Amniotic epithelial cell (primary cell): Measurements from ENCODE around the gene HDGFL2.
"Not testable (repeated sequence)": the region's sequence is repeated elsewhere in the genome, so short reads cannot be mapped to it uniquely, and the experiment has no call there.

ENCODE experiments used
- DNase-seq: peaks from one replicate; pipeline ENCODE4 v3.0.0-alpha.2; 2010; ENCODE audit warnings: low read depth

Gene HDGFL2

DNA sequence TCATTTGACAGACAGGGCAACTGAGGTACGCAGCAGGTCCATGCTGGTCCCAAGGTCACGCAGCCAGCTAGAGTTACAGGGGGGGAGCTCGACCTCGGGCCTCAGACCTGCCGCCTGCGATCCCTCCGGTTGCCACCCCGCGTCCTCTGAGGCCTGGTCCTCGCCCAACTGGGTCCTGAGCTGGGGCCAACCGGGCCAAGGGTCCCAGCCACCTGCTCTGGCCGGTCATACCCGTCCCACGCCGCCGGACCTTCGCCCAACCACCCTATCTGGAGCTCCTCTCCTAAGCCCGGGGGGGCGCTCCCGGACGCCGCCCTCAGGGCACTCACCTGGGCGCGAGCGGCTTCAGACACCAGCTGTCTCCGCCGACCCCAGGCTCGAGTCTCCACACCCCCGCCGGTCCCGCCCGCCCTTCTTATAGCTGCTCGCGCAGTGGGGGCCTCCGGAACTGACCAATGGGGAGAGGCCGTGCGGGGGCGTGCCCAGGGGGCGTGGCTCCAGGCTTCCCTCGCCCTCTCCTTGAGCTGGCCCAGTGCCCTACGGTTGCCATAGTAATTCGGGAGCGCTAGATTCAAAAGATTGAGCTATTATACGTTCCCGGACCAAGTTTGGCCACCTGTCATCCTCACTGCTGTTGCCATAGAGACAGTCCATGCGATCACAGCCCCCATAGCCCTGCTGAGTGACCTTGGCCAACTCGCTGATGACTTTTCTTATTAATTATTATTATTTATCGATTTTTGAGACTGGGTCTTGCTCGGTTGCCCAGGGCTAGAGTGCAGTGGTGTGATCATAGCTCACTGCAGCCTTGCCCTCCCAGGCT, 63.0 kb downstream of the HDGFL2 start, which contains the start of gene PLIN5:
TSS of gene PLIN5 (minus strand) at position 389 of the 823 bp plus-strand sequence. CDS start 1,150 bp downstream, outside the sequence.
- DNase-seq, result peak; percentile 36

DNA sequence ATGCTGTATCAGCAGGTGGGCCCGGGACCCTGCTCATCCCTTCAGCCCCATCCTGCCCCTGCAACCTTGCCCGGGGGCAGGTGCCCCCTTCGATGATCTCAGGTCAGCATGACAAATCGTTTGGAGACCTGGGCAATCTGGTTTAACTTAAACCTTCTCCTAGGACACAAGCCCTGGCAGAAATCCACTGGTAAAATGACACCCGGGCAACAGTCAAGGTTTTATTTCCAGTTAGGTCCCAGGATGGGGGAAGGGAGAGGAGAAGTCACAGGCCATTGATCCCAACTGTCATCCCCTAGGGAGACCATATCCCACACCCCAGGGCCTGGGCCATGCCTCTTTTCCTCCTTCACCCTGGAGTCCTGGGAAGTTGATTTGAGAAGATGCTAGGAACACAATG, 64.7 kb downstream of the HDGFL2 start:
- no peak for DNase-seq

DNA sequence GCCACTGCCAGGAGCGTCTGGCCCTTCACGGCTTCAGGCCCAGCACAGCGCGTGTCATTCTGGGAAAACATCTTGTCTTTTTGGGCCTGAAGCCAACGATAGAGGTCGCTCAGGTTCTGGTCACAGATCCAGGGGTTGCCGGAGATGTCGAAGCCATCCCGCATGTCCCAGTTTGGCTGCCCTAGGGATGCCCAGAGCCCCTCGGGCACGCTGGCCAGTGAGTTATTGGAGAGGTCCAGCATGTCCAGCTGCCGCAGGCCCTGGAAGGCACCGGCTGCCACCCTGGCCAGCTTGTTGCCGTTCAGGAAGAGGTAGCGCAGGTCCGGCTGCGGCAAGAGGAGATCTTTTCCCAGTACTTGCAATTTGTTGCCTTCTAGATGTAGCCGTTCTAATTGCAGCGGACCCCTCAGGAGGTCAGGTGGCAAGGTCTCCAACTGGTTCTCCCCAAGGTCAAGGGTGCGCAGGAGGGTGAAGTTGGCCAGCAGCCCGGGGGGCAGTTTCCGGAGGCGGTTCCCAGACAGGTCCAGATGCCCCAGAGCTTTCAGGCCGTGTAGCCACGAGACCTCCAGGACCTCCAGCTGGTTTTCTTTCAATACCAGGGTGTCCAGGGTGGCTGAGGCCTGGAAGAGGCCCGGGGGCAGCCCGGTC, 66.0 kb downstream of the HDGFL2 start:
- DNase-seq, result no peak

DNA sequence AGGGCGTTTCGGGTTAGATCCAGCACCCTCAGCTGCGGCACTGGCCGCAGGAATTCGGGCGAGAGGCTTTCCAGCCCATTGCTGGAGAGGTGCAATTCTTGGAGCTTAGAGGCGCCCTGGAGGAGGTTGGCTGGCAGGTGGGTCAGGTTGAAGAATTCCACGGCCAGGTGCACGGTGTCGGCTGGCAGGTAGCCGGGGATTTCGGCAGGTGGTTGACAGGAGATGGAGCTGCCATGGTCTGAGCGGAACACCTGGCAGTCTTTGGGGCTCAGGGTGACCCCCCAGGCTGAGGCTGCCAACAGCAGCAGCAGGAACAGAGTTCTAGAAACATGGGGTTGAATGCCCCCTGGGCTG, 66.5 kb downstream of the HDGFL2 start:
- no peak for DNase-seq

DNA sequence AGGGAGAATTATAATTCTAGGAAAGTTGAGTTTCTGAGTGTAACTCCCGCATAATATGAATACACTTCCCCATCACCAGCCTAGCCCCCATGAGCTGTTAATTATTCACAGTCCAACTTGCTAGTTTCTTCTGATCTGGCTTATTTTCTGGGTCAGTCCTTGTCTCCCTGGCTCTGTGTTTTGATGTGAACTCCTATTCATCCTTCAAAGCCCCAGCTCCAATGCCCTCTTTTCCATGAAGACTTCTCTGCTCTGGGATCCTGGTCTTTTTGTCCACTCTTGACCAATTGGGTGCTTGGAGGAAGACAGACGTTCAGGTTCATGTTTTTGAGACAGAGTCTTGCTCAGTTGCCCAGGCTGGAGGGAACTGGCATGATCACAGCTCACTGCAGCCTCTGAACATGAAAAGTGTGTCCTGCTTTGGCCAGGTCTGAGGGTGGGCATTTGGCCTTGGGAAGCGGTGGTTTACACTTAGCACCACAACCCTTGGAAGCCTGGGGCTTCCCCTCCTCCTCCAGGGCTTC, 67.1 kb downstream of the HDGFL2 start:
- DNase-seq, result no peak

DNA sequence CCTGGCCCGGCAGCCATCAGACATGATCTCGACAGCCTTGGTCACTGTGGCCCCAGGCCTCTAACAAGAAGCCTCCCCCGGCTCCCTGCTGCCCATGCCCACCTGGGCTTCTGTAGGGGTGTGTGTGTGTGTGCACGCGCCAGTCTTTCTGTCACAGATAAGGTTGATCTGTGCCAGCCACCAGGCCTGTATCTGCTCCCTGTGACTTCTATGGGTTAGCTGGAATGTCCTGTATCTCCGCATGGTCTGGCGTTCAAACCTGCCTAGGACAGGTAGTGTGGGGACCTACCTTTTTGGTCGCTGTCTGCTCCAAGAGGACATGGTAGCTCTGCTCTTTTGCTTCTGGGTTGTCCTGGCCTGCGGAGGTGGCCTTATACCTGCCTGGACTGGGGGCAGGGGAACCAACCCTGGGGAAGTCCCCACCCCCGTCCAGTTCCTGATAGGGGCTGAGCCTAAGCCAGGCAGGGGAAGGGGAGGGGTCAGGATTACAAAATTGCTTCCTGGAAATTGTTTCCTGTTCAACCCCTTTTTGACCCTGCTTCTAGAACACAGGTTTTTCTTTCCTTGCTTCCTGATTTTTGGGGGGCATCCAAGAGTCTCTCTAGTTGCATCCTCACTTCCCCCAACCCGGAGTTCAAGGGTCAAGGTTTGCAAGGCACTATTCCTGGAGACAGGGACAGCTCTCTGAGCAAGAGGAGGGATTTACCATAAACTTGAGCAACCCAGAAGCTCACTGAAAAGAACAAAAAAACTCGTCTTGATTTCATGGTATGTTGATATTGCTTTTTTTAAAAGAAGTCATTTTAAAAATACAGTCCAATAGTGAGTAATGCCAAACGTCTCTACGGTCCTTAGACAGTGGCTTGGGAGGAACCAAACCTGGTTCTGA, 67.8 kb downstream of the HDGFL2 start, which contains the start of gene LRG1:
TSS of gene LRG1 (minus strand) at position 344 of the 889 bp plus-strand sequence. CDS start at position 321, 23 bp downstream.
- no peak for DNase-seq

DNA sequence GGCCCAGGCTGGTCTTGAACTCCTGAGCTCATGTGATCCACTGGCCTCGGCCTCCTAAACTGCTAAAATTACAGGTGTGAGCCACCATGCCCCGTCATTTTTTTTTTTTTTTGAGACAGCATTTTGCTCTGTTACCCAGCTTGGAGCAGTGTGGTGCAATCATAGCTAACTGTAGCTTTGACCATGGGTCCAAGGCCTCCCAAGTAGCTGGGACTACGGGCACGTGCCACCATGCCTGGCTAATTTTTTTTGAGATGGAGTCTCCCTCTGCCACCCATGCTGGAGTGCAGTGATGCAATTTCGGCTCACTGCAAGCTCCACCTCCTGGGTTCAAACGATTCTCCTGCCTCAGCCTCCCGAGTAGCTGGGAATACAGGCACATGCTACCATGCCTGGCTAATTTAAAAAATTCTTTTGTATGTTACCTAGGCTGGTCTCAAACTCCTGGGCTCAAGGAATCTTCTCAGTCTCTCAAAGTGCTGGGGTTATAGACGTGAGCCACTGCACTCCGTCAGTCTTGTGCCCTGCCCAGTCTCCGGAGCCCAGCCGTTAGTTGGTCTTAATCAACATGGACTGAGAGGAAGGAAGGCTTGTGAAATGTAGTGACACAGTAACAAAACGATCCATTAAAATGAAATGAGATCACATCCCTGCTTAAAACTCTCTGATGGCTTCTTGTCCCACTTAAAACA, 69.2 kb downstream of the HDGFL2 start:
- no peak for DNase-seq

DNA sequence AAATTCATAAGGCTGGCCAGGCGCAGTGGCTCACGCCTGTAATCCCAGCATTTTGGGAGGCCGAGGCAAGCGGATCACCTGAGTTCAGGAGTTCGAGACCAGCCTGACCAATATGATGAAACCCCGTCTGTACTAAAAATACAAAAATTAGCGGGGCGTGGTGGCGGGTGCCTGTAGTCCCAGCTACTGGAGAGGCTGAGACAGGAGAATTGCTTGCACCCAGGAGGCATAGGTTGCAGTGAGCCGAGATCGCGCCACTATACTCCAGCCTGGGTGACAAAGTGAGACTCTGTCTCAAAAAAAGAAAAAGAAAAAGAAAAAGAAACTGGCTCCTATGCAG, 69.7 kb downstream of the HDGFL2 start:
- not testable (repeated sequence) for DNase-seq

DNA sequence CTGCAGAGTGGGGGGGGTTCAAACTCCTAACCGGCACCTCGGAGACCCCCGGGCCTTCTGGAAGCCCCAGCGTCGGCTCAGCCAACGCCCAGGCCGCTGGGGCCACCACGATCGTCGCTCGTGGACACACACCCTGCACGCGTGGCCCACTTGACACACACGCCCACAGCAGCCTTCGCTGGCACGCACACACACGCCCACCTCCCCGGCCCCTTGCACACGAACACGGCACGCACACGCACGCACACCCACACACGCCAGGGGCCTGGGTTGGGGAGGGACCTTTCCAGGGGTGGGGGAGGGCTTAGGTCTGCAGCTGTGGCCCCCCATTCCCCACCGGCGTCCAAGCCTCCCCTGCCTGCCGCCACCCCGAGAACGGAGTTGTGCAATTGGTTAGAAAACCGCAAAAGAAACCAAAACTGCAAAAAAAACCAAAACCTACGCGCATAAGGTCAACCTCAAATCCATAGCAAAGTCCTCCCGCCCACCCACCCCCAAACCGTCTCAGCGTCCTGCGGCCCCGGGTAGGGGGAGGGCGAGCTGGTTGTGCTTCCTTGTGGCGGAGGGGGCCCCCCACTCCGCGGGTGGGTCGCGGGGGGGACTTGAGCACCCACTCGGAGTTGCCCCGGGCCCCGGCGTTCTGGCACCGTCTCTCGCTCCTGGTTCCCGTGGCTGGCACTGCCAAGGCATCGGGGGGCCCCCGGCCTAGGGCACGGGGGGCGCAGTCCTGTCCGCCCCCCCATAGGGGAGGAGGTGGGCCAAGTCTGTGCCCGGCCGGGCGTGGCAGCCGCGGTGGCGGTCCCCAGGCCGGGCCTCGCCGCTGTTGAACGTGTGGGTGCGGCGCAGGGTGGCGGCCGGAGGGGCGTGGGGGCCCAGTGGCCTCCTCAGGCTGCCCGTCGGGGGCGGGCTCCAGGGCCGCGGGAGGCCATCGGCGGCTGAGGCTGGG, 71.1 kb downstream of the HDGFL2 start:
- no peak for DNase-seq

DNA sequence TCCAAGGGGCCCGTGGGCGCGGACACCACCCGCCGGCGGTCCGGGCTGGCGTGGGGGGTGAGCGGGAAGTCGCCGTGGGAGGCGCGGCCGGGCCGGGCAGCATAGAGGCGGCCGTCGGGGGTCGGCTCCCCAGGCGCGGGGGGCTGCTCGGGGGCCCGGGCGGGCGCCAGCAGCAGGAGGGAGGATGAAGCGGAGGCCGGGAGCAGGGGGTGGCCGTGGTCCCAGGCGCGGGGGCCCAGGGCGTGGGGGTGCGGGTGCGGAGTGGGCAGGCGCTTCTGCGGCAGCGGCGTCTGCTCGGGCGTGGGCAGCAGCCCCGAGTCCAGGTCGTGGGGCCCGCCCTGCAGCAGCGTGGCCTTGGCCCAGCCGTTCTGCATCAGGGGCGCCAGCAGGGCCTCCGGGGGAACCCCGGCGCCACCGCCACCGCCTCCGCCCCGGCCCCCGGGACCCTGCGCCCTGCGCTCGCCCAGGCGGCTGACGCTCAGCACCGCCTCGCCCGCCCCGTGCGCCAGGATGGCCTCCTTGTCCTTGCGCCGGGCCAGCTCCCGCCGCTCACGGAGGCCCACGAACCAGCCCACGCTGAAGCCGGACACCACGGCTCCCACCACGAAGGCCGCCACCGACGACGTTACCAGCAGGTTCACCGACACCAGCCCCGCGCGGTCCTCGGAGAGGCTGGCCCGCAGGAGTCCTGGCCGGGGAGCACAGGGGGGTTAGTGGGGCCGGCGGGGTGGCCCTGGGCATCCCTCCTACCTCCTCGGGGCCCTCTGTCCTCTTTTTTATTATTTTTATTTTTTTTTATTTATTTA, 71.9 kb downstream of the HDGFL2 start:
- no peak for DNase-seq

DNA sequence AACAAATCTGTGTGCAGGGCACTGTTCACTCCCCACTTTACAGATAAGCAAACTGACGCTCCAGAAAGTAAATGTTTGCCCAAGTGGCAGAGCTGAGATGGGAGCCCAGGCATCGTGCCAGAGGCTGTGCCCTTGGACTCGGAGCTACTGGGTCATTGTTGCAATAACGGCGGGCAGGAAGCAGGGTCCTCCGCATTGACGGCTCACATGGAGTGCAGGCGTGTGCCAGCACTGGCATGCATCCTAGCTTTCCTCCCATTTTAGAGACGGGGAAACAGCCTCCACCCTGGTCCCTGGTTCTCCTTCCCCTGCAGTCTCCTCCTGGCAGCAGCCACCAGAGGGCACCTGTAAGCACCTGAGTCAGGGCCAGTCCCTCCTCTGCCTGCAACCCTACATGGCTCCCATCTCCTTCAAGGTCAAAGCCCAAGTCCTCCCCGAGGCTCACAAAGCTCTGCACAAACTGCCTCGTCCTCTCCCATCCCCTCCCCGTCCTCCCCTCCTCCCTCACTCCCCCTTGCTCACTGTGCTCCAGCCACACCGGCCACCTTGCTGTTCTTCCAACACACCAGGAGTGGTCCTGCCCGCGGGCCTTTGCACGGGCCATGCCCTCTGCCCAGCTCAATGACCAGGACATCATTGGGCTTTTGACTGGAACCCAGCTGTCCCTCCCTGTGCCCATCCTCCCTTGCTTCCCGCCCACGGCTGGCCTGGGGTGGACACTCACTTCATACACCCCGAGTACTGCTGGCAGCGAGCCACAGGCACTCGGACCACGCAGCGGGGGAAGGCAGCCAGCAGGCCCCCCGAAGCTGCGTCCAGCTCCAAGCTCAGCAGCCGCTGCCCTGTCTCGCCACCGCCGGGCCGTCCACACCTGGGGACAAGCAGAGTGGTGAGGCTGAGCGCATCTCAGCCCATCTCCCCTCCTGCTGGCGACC, 75.5 kb downstream of the HDGFL2 start:
- no peak for DNase-seq

DNA sequence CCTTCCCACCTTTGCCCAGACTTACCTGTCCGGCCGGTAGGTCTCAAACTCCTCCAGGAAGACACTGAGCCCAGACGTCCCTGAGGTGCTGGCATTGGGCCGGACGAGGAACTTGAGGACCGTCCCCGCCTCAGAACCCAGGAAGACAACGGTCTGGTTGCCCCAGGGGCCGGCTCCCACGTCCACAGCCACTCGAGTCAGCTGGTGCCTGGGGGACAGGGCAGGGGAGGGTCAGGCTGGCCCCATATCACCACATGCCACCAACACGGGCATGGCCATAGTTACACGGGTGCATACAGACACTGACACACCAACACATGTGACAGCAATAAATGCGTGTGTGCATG, 76.1 kb downstream of the HDGFL2 start:
- DNase-seq, result no peak

DNA sequence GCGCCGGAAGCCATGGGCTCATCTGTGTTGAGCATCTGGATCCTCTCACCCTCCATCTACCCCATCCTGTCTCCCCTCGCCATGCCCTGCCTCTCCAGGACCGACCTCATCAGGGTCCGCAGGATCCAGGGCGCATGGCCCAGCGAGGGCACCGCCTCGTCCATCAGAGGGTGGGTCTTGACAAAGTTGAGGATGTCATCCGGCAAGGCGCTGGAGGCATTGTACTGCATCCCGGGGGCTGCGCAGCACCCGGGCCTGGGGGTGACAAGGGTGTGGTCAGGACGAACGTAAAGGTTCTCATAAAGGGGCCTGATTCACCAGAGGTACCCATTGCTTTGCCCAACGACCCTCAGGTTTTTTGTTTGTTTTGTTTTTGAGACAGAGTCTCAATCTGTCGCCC, 77.9 kb downstream of the HDGFL2 start:
- no peak for DNase-seq

DNA sequence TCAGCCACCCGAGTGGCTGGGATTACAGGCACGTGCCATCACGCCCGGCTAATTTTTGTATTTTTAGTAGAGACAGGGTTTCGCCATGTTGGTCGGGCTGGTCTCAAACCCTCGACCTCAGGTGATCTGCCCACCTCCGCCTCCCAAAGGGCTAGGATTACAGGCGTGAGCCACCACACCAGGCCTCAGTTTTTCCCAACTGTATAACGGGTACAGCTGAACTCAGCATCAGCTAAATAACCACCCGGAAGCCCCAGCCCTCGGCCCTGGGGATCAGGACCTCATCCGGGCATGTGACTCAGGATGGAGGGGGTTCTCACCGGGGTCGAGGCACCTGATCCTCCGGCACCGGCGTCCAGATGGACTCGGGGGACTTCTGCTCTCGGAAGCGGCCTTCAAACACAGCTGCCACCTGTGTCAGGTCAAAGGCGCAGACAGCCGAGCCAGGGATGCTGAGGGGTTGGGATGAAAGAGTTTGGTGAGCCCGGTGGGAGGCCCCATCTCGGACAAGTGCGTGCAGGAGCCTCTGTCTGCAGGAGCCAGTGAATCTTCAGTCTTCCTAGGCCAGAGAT, 78.5 kb downstream of the HDGFL2 start:
- DNase-seq, result no peak
